OCI-LY7 (cell line): Measurements from ENCODE around the gene SPEN. TPM values are rescaled to one million over a fixed set of nuclear protein-coding genes. Genes with fewer than 3 reads are reported as not detected.

Source experiments
- BruUV-seq: library from RNA; stranded (reverse); fragments of 400-500 nt; replicated peaks from 2 replicates; lab custom pipeline; 2021; lab: Mats Ljungman, UMichigan
- CTCF ChIA-PET: fragments of 300-600 bp; sonication (Branson Sonifier 250); formaldehyde crosslinking; loops from one replicate; lab custom pipeline; 2022; ENCODE audit warnings: antibody characterized with exemption; ENCODE audit not compliant: unreplicated experiment; lab: Charles Lee
- POLR2A ChIA-PET: fragments of 300-600 bp; sonication (Branson Sonifier 250); formaldehyde crosslinking; loops from one replicate; lab custom pipeline; 2022; ENCODE audit warnings: antibody characterized with exemption; lab: Charles Lee
- DNase-seq: peaks from one replicate; pipeline ENCODE4 v3.0.0-alpha.2; 2015; ENCODE audit warnings: low spot score
- H2AFZ ChIP-seq: fragments of 200-600 bp; sonication (generic), shearing (Covaris generic); 2 replicates; pipeline ENCODE4 v1.6.1; 2014; ENCODE audit warnings: mild to moderate bottlenecking, antibody characterized with exemption, low read length, moderate library complexity
- H3K27ac ChIP-seq: fragments of 200-600 bp; sonication (generic); 2 replicates; pipeline ENCODE4 v1.5.1; 2014; ENCODE audit warnings: mixed run types, low read depth, mild to moderate bottlenecking, moderate library complexity, low read length, inconsistent platforms; ENCODE audit not compliant: poor library complexity, severe bottlenecking
- H3K36me3 ChIP-seq: fragments of 200-600 bp; sonication (generic); 2 replicates; pipeline ENCODE4 v1.6.1; 2014; ENCODE audit warnings: mild to moderate bottlenecking, antibody characterized with exemption, low read length, moderate library complexity, mixed read lengths; ENCODE audit not compliant: insufficient read depth
- H3K4me1 ChIP-seq: fragments of 200-600 bp; sonication (generic); 2 replicates; pipeline ENCODE4 v1.5.1; 2014; ENCODE audit warnings: mild to moderate bottlenecking, low read length; ENCODE audit not compliant: insufficient read depth, poor library complexity, severe bottlenecking
- H3K4me2 ChIP-seq: fragments of 200-600 bp; sonication (generic); 2 replicates; pipeline ENCODE4 v1.6.1; 2014; ENCODE audit warnings: mild to moderate bottlenecking, low read length
- H3K4me3 ChIP-seq: fragments of 200-600 bp; sonication (generic); 2 replicates; pipeline ENCODE4 v1.5.1; 2014; ENCODE audit warnings: mild to moderate bottlenecking, low read depth, low read length; ENCODE audit not compliant: poor library complexity, severe bottlenecking
- H3K79me2 ChIP-seq: fragments of 200-600 bp; sonication (generic); 2 replicates; pipeline ENCODE4 v1.6.1; 2016; ENCODE audit warnings: low read depth, mild to moderate bottlenecking, low read length, moderate library complexity, mixed read lengths; ENCODE audit not compliant: insufficient read depth
- H3K9me2 ChIP-seq: fragments of 200-600 bp; sonication (generic); 2 replicates; pipeline ENCODE4 v1.6.1; 2016; ENCODE audit warnings: mild to moderate bottlenecking, low read length, mixed read lengths; ENCODE audit not compliant: insufficient read depth
- H3K9me3 ChIP-seq: fragments of 200-600 bp; sonication (generic); 2 replicates; pipeline ENCODE4 v1.6.1; 2014; ENCODE audit warnings: mild to moderate bottlenecking, mixed run types, low read length, mixed read lengths
- H4K20me1 ChIP-seq: fragments of 200-600 bp; sonication (generic); 2 replicates; pipeline ENCODE4 v1.6.1; 2014; ENCODE audit warnings: mild to moderate bottlenecking, antibody characterized with exemption, low read length, moderate library complexity, mixed read lengths; ENCODE audit not compliant: insufficient read depth
- CTCF ChIP-seq: fragments of 200-600 bp; sonication (generic); conservative IDR thresholded peaks from 2 replicates; pipeline ENCODE4 v1.5.1; 2014; ENCODE audit warnings: mild to moderate bottlenecking, antibody characterized with exemption, low read length, moderate library complexity, mixed read lengths
- EZH2phosphoT487 ChIP-seq: fragments of 200-600 bp; sonication (generic); IDR thresholded peaks from 2 replicates; pipeline ENCODE4 v1.6.1; 2018; ENCODE audit warnings: low read depth, borderline replicate concordance, mild to moderate bottlenecking, mixed run types, antibody characterized with exemption, low read length, moderate library complexity, mixed read lengths
- intact Hi-C: fragments of 100-400 bp; cut with micrococcal nuclease; formaldehyde crosslinking; loops from one replicate; pipeline ENCODE4 v1.10.0; 2022; ENCODE audit not compliant: unreplicated experiment
- total RNA-seq, 2 experiments: library from RNA; depleted of rRNA in 1 of 2; stranded (reverse); fragments of >200 nt in 1 of 2; shearing (Covaris generic) in 1 of 2; gene quantifications; 2 replicates each; pipeline ENCODE4 v1.2.3, GENCODE V29; 2014 to 2022

The SPEN gene
- total RNA-seq, 2 experiments from 2014 or later: 40.7 to 87.1 TPM

GRCh38 chr1:15858672-15859372, 11.3 kb downstream of the SPEN start:
- DNase-seq: no peak
- intact Hi-C loops: no loop called here
- ChIA-PET POLR2A (interaction anchor here (0.6 to 1.9 kb wide), 5 partner anchors 8 to 33 kb away, joined by 3 to 6 read pairs (median 4); partner anchors contain the start of gene SPEN), CTCF (interaction anchor here (0.5 kb wide), 2 partner anchors 286 to 530 kb away, joined by 3 to 5 read pairs; no protein-coding TSS in a partner anchor)
- H3K36me3 ChIP-seq: peaks cover 34% of the 10 kb centered on the region
- TF ChIP-seq EZH2phosphoT487 (no peak), CTCF (no peak)
- no peak overlapping the region for H3K27ac ChIP-seq
- H4K20me1 ChIP-seq: peaks cover 13% of the 10 kb centered on the region
- H3K4me2 ChIP-seq: no peak overlapping the region
- H3K4me3 ChIP-seq: no peak overlapping the region
- H2AFZ ChIP-seq: no peak overlapping the region
- H3K4me1 ChIP-seq: peaks cover 15% of the 10 kb centered on the region
- H3K9me3 ChIP-seq: no peaks in the 10 kb centered on the region
- BruUV-seq: no TSS peak
- H3K79me2 ChIP-seq: peaks cover 100% of the 10 kb centered on the region
- H3K9me2 ChIP-seq: no peaks in the 10 kb centered on the region

GRCh38 chr1:15863156-15863901, 15.8 kb downstream of the SPEN start:
- Histone ChIP-seq H3K9me2 (no peaks in the 10 kb centered on the region), H4K20me1 (peaks cover 14% of the 10 kb centered on the region)
- POLR2A ChIA-PET: interaction anchor here (1.2 kb wide), 1 partner anchor 8 kb away, joined by 6 read pairs; no protein-coding TSS in a partner anchor

More at GRCh38 chr1:15863156-15863901, 15.8 kb downstream of the SPEN start:
- CTCF ChIA-PET: no interaction called here
- DNase-seq: no peak
- intact Hi-C loops: no loop called here
- Histone ChIP-seq H3K79me2 (peaks cover 100% of the 10 kb centered on the region), H3K4me1 (peaks cover 8% of the 10 kb centered on the region), H2AFZ (no peak overlapping the region), H3K4me3 (no peak overlapping the region), H3K9me3 (no peaks in the 10 kb centered on the region; the same call in 1 of the 2 replicates), H3K36me3 (peaks cover 27% of the 10 kb centered on the region), H3K27ac (no peak overlapping the region), H3K4me2 (no peak overlapping the region)
- no TSS peak for BruUV-seq
- TF ChIP-seq CTCF: no peak
- no peak for TF ChIP-seq EZH2phosphoT487
